OCI-LY1 (cell line): ENCODE data around the gene FETUB.

ENCODE experiments used
- EZH2 ChIP-seq: fragments of 200-600 bp; sonication (generic), shearing (Covaris generic); IDR thresholded peaks from 2 replicates; pipeline ENCODE4 v1.8.0; 2017; ENCODE audit warnings: borderline replicate concordance, mixed run types, mild to moderate bottlenecking, antibody characterized with exemption, low read length, moderate library complexity, mixed read lengths
- TF ChIP-seq, protein P1 (sequence below): fragments of 200-600 bp; sonication (generic), shearing (Covaris generic); IDR thresholded peaks from 2 replicates; pipeline ENCODE4 v1.5.1; 2017; ENCODE audit warnings: mild to moderate bottlenecking, antibody characterized with exemption, low read length, moderate library complexity, mixed read lengths

DNA sequence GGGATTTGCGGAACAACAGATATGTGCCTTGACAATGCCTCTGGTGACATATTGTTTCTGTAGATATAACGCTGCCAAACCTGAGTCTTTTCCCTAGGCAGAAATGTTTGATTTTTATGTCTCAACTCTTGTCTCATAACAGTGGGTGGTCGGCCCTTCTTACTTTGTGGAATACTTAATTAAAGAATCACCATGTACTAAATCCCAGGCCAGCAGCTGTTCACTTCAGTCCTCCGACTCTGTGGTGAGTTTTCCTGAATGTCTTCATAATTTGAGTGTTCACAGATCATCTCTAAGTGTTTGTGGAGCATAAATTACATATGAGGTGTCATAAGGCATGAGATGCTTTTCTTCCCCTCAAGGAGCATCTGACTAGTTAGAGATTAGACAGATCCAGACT lies 5.9 kb downstream of the FETUB start:
- TF ChIP-seq, protein P1, sequence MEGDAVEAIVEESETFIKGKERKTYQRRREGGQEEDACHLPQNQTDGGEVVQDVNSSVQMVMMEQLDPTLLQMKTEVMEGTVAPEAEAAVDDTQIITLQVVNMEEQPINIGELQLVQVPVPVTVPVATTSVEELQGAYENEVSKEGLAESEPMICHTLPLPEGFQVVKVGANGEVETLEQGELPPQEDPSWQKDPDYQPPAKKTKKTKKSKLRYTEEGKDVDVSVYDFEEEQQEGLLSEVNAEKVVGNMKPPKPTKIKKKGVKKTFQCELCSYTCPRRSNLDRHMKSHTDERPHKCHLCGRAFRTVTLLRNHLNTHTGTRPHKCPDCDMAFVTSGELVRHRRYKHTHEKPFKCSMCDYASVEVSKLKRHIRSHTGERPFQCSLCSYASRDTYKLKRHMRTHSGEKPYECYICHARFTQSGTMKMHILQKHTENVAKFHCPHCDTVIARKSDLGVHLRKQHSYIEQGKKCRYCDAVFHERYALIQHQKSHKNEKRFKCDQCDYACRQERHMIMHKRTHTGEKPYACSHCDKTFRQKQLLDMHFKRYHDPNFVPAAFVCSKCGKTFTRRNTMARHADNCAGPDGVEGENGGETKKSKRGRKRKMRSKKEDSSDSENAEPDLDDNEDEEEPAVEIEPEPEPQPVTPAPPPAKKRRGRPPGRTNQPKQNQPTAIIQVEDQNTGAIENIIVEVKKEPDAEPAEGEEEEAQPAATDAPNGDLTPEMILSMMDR, result no peak
- TF ChIP-seq EZH2, result no peak
